Muscle layer of duodenum (tissue), 2 donors: ENCODE data around the gene CLPX.
"Not testable (repeated sequence)": the region's sequence is repeated elsewhere in the genome, so short reads cannot be mapped to it uniquely, and the experiment has no call there.

Experiments
- H3K27ac ChIP-seq: one replicate; pipeline ENCODE4 v1.7.0; 2013; ENCODE audit warnings: mild to moderate bottlenecking, low read length
- H3K27me3 ChIP-seq: one replicate; pipeline ENCODE4 v1.7.0; 2013; ENCODE audit warnings: low read depth, mild to moderate bottlenecking, control low read depth, low read length
- H3K36me3 ChIP-seq, 2 donors: one replicate each; pipeline ENCODE4 v1.7.0; 2013; ENCODE audit warnings: low read length in 2 of 2, control low read depth in 1 of 2, mild to moderate bottlenecking in 1 of 2; ENCODE audit not compliant: insufficient read depth in 2 of 2, control insufficient read depth in 1 of 2
- H3K4me1 ChIP-seq, 2 donors: one replicate each; pipeline ENCODE4 v1.7.0; 2013; ENCODE audit warnings: low read length in 2 of 2, mild to moderate bottlenecking in 2 of 2, control low read depth in 1 of 2, moderate library complexity in 1 of 2; ENCODE audit not compliant: insufficient read depth in 2 of 2, control insufficient read depth in 1 of 2
- H3K4me3 ChIP-seq, 2 donors: one replicate each; pipeline ENCODE4 v1.7.0; 2013; ENCODE audit warnings: low read length in 2 of 2, low read depth in 1 of 2, mild to moderate bottlenecking in 1 of 2
- H3K9me3 ChIP-seq, 2 donors: one replicate each; pipeline ENCODE4 v1.7.0; 2013; ENCODE audit warnings: low read length in 2 of 2, control low read depth in 1 of 2, mild to moderate bottlenecking in 1 of 2; ENCODE audit not compliant: control insufficient read depth in 1 of 2
- donor health status: healthy.

The CLPX gene

DNA sequence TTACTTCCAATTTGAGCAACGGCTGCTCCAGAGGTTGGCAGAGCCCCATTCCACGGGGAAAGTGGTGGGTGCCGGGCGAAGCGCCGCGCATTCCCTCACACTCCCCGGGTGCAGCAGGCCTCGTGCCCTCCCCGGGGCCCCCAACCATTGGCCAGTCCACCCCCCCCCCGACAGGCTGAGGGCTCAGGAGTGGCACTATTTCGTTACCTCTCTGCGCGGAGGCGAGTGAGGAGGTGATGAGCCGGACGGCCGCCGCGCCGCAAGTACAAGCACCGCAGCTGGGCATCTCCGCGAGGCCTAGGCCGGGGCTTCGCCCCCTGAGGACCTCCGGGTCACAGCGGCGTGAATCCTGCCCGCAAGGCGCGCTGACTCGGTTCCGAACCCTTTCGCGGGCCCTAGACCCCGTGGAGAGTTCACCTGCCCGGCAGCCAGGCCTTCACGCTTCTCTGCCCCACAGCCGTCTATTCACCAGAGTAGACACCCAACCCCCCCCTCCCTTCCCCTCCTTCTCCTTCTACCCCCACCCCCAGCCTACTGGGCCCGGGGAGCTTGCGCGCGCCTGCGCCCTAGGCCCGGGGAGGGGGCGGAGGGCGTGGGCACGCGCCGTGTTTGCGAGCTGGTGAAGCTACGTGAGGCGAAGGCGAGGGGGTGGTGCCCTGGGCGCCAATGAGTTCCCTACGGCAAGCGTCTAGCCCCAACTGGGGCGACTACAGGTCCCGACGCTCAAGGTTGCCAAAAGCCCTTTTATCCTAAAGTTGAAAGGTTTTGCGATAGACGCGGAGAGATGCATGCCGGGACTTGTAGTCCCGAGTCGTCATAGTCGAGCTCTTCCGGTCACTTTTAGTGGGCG lies at the start of gene CLPX:
Gene CLPX, minus strand, starts transcription at position 475 of the 850 bp plus-strand sequence. Its CDS starts 189 bp downstream, at position 286.
- Histone ChIP-seq H3K9me3 (no peaks in the 10 kb centered on the region), H3K4me1 (peaks cover 4 to 16% of the 10 kb centered on the region in 2 donors), H3K27me3 (no peaks in the 10 kb centered on the region), H3K27ac (peak within 1 kb of the TSS; percentile 94), H3K36me3 (no peaks in the 10 kb centered on the region), H3K4me3 (peak within 1 kb of the TSS; percentile 61 to 96)

- Histone ChIP-seq H3K36me3 (no peaks in the 10 kb centered on the region), H3K9me3 (no peaks in the 10 kb centered on the region), H3K27me3 (no peaks in the 10 kb centered on the region), H3K27ac (no peak overlapping the region), H3K4me3 (no peak overlapping the region), H3K4me1 (peaks cover 0 to 3% of the 10 kb centered on the region in 2 donors)
Measured at GRCh38 chr15:65233696-65234095, 48.6 kb upstream of the CLPX start.

DNA sequence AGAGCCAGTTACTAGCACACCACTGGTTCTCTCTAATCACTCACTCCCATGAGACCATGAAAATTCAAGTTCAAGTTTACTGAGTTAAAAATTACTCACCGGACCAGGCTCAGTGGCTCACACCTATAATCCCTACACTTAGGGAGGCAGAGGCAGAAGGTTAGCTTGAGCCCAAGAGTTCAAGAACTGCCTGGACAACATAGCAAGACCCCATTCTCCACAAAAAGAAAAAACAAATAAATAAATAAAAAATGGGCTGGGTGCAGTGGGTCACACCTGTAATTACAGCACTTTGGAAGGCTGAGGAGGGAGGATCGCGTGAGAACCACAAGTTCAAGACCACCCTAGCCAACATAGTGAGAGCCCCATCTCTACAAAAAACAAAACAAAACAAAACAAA lies 47.4 kb upstream of the CLPX start:
- Histone ChIP-seq H3K27ac (no peak overlapping the region), H3K27me3 (no peaks in the 10 kb centered on the region), H3K4me1 (peaks cover 0 to 3% of the 10 kb centered on the region in 2 donors), H3K9me3 (no peaks in the 10 kb centered on the region), H3K36me3 (no peaks in the 10 kb centered on the region), H3K4me3 (no peak overlapping the region)

DNA sequence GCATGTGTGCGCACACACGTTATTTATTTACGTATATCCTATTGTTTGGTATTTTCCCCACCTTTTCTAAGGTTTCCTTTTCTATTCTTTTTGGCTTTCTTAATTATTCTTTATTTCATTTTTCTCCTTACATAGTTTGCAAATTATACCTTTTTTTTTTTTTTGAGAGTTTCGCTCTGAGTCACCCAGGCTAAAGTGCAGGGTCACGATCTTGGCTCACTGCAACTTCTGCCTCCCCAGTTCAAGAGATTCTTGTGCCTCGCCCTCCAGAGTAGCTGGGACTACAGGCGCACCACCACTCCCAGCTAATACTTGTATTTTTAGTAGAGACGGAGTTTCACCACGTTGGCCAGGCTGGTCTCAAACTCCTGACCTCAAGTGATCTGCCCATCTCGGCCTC lies 46.2 kb upstream of the CLPX start:
- Histone ChIP-seq H3K9me3 (no peaks in the 10 kb centered on the region), H3K27me3 (no peaks in the 10 kb centered on the region), H3K27ac (no peak overlapping the region), H3K4me3 (no peak overlapping the region), H3K4me1 (peaks cover 0 to 3% of the 10 kb centered on the region in 2 donors), H3K36me3 (no peaks in the 10 kb centered on the region)

GRCh38 chr15:65226901-65227300 lies 41.8 kb upstream of the CLPX start:
- H3K27me3 ChIP-seq, H3K4me1 ChIP-seq, H3K36me3 ChIP-seq, H3K9me3 ChIP-seq, H3K4me3 ChIP-seq, H3K27ac ChIP-seq: not testable (repeated sequence)

GRCh38 chr15:65226221-65226620 lies 41.1 kb upstream of the CLPX start:
- H3K9me3 ChIP-seq, result no peaks in the 10 kb centered on the region
- H3K4me1 ChIP-seq, result no peaks in the 10 kb centered on the region
- H3K4me3 ChIP-seq, result no peak overlapping the region
- H3K27ac ChIP-seq, result no peak overlapping the region
- H3K36me3 ChIP-seq, result no peaks in the 10 kb centered on the region
- no peaks in the 10 kb centered on the region for H3K27me3 ChIP-seq

DNA sequence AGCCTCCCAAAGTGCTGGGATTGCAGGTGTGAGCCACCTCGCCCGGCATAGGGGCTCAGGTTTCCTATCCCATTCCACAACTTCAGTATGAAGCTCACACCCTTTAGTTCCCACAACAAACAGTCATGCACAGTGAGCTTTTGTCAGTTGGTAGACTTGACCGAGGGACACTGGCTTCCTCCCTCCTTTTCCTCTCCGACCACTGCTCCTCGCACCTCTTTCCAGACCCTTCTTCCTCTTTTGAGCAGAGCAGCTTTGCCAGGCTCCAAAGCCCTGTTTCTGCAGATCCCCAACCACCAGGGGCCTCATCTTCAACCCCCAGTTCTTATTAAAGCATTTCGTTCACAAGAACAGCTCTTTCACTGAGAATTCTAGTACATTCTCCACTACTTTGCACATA lies 38.9 kb upstream of the CLPX start:
- no peak overlapping the region for H3K4me3 ChIP-seq
- H3K4me1 ChIP-seq, result no peaks in the 10 kb centered on the region
- no peaks in the 10 kb centered on the region for H3K27me3 ChIP-seq
- no peaks in the 10 kb centered on the region for H3K9me3 ChIP-seq
- no peak overlapping the region for H3K27ac ChIP-seq
- H3K36me3 ChIP-seq, result no peaks in the 10 kb centered on the region

DNA sequence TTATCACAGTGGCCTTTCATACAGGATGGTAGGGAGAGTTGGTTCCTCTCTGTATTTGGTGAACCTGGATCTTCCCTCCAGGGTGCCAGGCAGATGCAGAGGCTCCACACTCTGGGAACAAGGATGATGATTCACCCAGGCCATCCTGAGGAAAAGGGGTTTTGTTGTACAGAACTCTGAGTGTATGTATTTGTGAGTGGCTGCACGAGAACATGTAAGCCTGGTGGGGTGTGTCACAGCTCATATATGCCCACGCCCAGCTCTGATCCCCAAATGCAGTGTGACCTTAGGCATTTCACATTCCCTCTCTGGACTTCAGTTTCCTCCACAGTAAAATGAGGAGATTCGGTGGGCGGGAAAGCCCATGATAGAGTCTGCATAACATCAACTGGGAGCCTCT lies 37.7 kb upstream of the CLPX start:
- Histone ChIP-seq H3K36me3 (no peaks in the 10 kb centered on the region), H3K27ac (no peak overlapping the region), H3K4me3 (no peak overlapping the region), H3K27me3 (no peaks in the 10 kb centered on the region), H3K4me1 (no peaks in the 10 kb centered on the region), H3K9me3 (no peaks in the 10 kb centered on the region)

GRCh38 chr15:65221697-65222096 lies 36.6 kb upstream of the CLPX start:
- Histone ChIP-seq H3K27me3 (no peaks in the 10 kb centered on the region), H3K27ac (no peak overlapping the region), H3K4me3 (no peak overlapping the region), H3K4me1 (no peaks in the 10 kb centered on the region), H3K9me3 (no peaks in the 10 kb centered on the region), H3K36me3 (no peaks in the 10 kb centered on the region)

GRCh38 chr15:65219137-65219536 lies 34.0 kb upstream of the CLPX start:
- Histone ChIP-seq H3K4me1 (no peaks in the 10 kb centered on the region), H3K36me3 (no peaks in the 10 kb centered on the region), H3K27ac (no peak overlapping the region), H3K4me3 (no peak overlapping the region), H3K27me3 (no peaks in the 10 kb centered on the region), H3K9me3 (no peaks in the 10 kb centered on the region)

- Histone ChIP-seq H3K9me3 (no peaks in the 10 kb centered on the region), H3K4me3 (no peak overlapping the region), H3K27me3 (no peaks in the 10 kb centered on the region), H3K4me1 (no peaks in the 10 kb centered on the region), H3K27ac (no peak overlapping the region), H3K36me3 (no peaks in the 10 kb centered on the region)
Measured at GRCh38 chr15:65217526-65218482, 32.7 kb upstream of the CLPX start.
